Measurements from ENCODE around the gene LBX1. TPM values are rescaled to one million over a fixed set of nuclear protein-coding genes. Genes with fewer than 3 reads are reported as not detected.

Gene LBX1, protein sequence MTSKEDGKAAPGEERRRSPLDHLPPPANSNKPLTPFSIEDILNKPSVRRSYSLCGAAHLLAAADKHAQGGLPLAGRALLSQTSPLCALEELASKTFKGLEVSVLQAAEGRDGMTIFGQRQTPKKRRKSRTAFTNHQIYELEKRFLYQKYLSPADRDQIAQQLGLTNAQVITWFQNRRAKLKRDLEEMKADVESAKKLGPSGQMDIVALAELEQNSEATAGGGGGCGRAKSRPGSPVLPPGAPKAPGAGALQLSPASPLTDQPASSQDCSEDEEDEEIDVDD
- total RNA-seq (2021; ENCODE audit: unreplicated experiment) = 0.15 TPM
- polyA plus RNA-seq (2012; ENCODE audit: insufficient read length) = 0.15 TPM
- Bru-seq, nascent RNA = not detected
- BruChase-seq, experiment 1, labeled RNA remaining after a 2-hour chase = percentile 19 among the genes with signal in this experiment
- BruChase-seq, experiment 2, labeled RNA remaining after a 6-hour chase = percentile 22 among the genes with signal in this experiment
- long read RNA-seq = 0 reads

- peaks cover 23% of the 10 kb centered on the region for H3K27me3 ChIP-seq (ENCODE audit: control insufficient read depth, insufficient read depth, low read length)
- DNase-seq (ENCODE audit: low read depth, low spot score) = no peak
- H3K27ac ChIP-seq (ENCODE audit: low read length) = no peak within 1 kb of the TSS
- no peaks in the 10 kb centered on the region for H3K36me3 ChIP-seq (ENCODE audit: control insufficient read depth, insufficient read depth, low read length)
- CTCF ChIA-PET = no interaction called here
- no peaks in the 10 kb centered on the region; the same call in none of the 2 replicates for H3K4me1 ChIP-seq (ENCODE audit: control insufficient read depth, insufficient read depth, low read length)
- intact Hi-C loops (cut with micrococcal nuclease; ENCODE audit: unreplicated experiment) (no loop called here), in situ Hi-C loops (cut with HindIII; ENCODE audit: low pct_unique_long_range_greater_than_20kb, low sequenced_read_pairs) (no loop called here)
- H3K4me3 ChIP-seq (ENCODE audit: low read depth in 2 of 2, low read length in 2 of 2) = peak within 1 kb of the TSS; percentile 32 to 48
- no peaks in the 10 kb centered on the region for H3K9me3 ChIP-seq (ENCODE audit: control insufficient read depth, insufficient read depth, low read depth, low read length)
- POLR2A ChIA-PET = no interaction called here
- no TSS peak for BruUV-seq (replicated peaks)
- ATAC-seq = peak; percentile 10; the same call in 1 of the 2 replicates
- TF ChIP-seq POLR2AphosphoS5 (IDR thresholded peaks at IDR 0.05; ENCODE audit: low read depth, low read length) (no peak), SIN3A (IDR thresholded peaks at IDR 0.05; ENCODE audit: borderline replicate concordance, insufficient read depth, low read depth, low read length) (no peak), TCF7L2 (IDR thresholded peaks at IDR 0.05; ENCODE audit: low read depth, low read length) (no peak)
- TF ChIP-seq, protein P1, sequence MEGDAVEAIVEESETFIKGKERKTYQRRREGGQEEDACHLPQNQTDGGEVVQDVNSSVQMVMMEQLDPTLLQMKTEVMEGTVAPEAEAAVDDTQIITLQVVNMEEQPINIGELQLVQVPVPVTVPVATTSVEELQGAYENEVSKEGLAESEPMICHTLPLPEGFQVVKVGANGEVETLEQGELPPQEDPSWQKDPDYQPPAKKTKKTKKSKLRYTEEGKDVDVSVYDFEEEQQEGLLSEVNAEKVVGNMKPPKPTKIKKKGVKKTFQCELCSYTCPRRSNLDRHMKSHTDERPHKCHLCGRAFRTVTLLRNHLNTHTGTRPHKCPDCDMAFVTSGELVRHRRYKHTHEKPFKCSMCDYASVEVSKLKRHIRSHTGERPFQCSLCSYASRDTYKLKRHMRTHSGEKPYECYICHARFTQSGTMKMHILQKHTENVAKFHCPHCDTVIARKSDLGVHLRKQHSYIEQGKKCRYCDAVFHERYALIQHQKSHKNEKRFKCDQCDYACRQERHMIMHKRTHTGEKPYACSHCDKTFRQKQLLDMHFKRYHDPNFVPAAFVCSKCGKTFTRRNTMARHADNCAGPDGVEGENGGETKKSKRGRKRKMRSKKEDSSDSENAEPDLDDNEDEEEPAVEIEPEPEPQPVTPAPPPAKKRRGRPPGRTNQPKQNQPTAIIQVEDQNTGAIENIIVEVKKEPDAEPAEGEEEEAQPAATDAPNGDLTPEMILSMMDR (IDR thresholded peaks at IDR 0.05) = no peak
- TF ChIP-seq, protein P2, sequence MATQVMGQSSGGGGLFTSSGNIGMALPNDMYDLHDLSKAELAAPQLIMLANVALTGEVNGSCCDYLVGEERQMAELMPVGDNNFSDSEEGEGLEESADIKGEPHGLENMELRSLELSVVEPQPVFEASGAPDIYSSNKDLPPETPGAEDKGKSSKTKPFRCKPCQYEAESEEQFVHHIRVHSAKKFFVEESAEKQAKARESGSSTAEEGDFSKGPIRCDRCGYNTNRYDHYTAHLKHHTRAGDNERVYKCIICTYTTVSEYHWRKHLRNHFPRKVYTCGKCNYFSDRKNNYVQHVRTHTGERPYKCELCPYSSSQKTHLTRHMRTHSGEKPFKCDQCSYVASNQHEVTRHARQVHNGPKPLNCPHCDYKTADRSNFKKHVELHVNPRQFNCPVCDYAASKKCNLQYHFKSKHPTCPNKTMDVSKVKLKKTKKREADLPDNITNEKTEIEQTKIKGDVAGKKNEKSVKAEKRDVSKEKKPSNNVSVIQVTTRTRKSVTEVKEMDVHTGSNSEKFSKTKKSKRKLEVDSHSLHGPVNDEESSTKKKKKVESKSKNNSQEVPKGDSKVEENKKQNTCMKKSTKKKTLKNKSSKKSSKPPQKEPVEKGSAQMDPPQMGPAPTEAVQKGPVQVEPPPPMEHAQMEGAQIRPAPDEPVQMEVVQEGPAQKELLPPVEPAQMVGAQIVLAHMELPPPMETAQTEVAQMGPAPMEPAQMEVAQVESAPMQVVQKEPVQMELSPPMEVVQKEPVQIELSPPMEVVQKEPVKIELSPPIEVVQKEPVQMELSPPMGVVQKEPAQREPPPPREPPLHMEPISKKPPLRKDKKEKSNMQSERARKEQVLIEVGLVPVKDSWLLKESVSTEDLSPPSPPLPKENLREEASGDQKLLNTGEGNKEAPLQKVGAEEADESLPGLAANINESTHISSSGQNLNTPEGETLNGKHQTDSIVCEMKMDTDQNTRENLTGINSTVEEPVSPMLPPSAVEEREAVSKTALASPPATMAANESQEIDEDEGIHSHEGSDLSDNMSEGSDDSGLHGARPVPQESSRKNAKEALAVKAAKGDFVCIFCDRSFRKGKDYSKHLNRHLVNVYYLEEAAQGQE (IDR thresholded peaks at IDR 0.05; ENCODE audit: insufficient read depth in 1 of 2, low read depth in 2 of 2, low read length in 1 of 2) = no peak
Observed at GRCh38 chr10:101229266-101230182, at the start of gene LBX1. LBX1 (minus strand) TSS chr10:101229463; CDS start chr10:101228815, 648 bp downstream.

GRCh38 chr10:101273741-101274140 is 44.5 kb upstream of the LBX1 start:
- H3K9me3 ChIP-seq (ENCODE audit: control insufficient read depth, insufficient read depth, low read depth, low read length) = no peaks in the 10 kb centered on the region
- TF ChIP-seq TCF7L2 (IDR thresholded peaks at IDR 0.05; ENCODE audit: low read depth, low read length) = no peak
- ATAC-seq = no peak
- no TSS peak for BruUV-seq (replicated peaks)
- POLR2A ChIA-PET = interaction anchor here (0.7 kb wide), 1 partner anchor 11 kb away, joined by 3 read pairs; no protein-coding TSS in a partner anchor
- H3K27me3 ChIP-seq (ENCODE audit: control insufficient read depth, insufficient read depth, low read length) = no peaks in the 10 kb centered on the region
- no peak overlapping the region for H3K4me3 ChIP-seq (ENCODE audit: low read depth in 2 of 2, low read length in 2 of 2)
- no peaks in the 10 kb centered on the region for H3K36me3 ChIP-seq (ENCODE audit: control insufficient read depth, insufficient read depth, low read length)
- no peak for DNase-seq (ENCODE audit: low read depth, low spot score)
- in situ Hi-C loops (cut with HindIII; ENCODE audit: low pct_unique_long_range_greater_than_20kb, low sequenced_read_pairs) = no loop called here
- intact Hi-C loops (cut with micrococcal nuclease; ENCODE audit: unreplicated experiment) = no loop called here
- H3K4me1 ChIP-seq (ENCODE audit: control insufficient read depth, insufficient read depth, low read length) = no peaks in the 10 kb centered on the region
- CTCF ChIA-PET = interaction anchor here (0.5 to 1.4 kb wide), 7 partner anchors 9 to 397 kb away, joined by 3 to 13 read pairs (median 4); no protein-coding TSS in a partner anchor
- no peak overlapping the region for H3K27ac ChIP-seq (ENCODE audit: low read length)
